SK-N-SH (cell line): ENCODE results near the gene SLC17A9. TPM values are rescaled to one million over a fixed set of nuclear protein-coding genes. Genes with fewer than 3 reads are reported as not detected.

Source experiments
- CTCF ChIA-PET: fragments of 300-600, 350-600 bp; formaldehyde crosslinking; extraction: SDS; loops from one replicate; lab custom pipeline; 2021; lab: Yijun Ruan, JAX
- POLR2A ChIA-PET: fragments of 350-600 bp; sonication (Branson Sonifier 250); formaldehyde crosslinking; extraction: SDS; loops from one replicate; lab custom pipeline; 2020; ENCODE audit warnings: antibody characterized with exemption, inconsistent platforms; lab: Yijun Ruan, JAX
- DNase-seq: peaks from one replicate; pipeline ENCODE4 v3.0.0; 2012
- H2AFZ ChIP-seq: fragments of 200-600 bp; sonication (generic); 2 replicates; pipeline ENCODE4 v1.8.1; 2016; ENCODE audit warnings: antibody characterized with exemption, mild to moderate bottlenecking, low read depth
- H3F3A ChIP-seq: fragments of 200-600 bp; sonication (generic); replicated peaks from 2 replicates; pipeline ENCODE3; 2016; ENCODE audit warnings: antibody characterized with exemption, mild to moderate bottlenecking; ENCODE audit not compliant: insufficient read depth
- H3K27ac ChIP-seq, 2 experiments: fragments of 200-500 bp in 1 of 2; fragments of 200-600 bp in 1 of 2; sonication (Bioruptor generic) in 1 of 2; sonication (generic), shearing (Covaris generic) in 1 of 2; 2 replicates each; pipeline versions ENCODE4 v1.5.1 to v1.6.1; 2014 to 2016; ENCODE audit warnings: low read depth in 2 of 2, inconsistent platforms in 1 of 2, low read length in 1 of 2, mild to moderate bottlenecking in 1 of 2, mixed read lengths in 1 of 2
- H3K27me3 ChIP-seq: fragments of 200-600 bp; sonication (generic), shearing (Covaris generic); 2 replicates; pipeline ENCODE4 v1.6.1; 2016; ENCODE audit warnings: mixed run types; ENCODE audit not compliant: insufficient read depth
- H3K36me3 ChIP-seq, 2 experiments: fragments of 200-500 bp in 1 of 2; fragments of 200-600 bp in 1 of 2; sonication (Bioruptor generic) in 1 of 2; sonication (generic) in 1 of 2; replicated peaks in 1 of 2; 2 replicates each; pipeline versions ENCODE3 to v1.5.1; 2014 to 2016; ENCODE audit warnings: low read length in 1 of 2, mild to moderate bottlenecking in 1 of 2; ENCODE audit not compliant: insufficient read depth in 2 of 2, control insufficient read depth in 1 of 2
- H3K4me1 ChIP-seq, 2 experiments: fragments of 200-500 bp in 1 of 2; fragments of 200-600 bp in 1 of 2; sonication (Bioruptor generic) in 1 of 2; sonication (generic), shearing (Covaris generic) in 1 of 2; 2 replicates each; pipeline versions ENCODE4 v1.5.1 to v1.6.1; 2014 to 2016; ENCODE audit warnings: low read depth in 1 of 2, low read length in 1 of 2, mixed run types in 1 of 2; ENCODE audit not compliant: insufficient read depth in 2 of 2, control insufficient read depth in 1 of 2
- H3K4me2 ChIP-seq: fragments of 200-600 bp; sonication (generic), shearing (Covaris generic); 2 replicates; pipeline ENCODE4 v1.6.1; 2017; ENCODE audit warnings: mixed run types
- H3K4me3 ChIP-seq, 2 experiments: fragments of 200-500 bp in 1 of 2; fragments of 200-600 bp in 1 of 2; sonication (Bioruptor generic) in 1 of 2; sonication (generic), shearing (Covaris generic) in 1 of 2; 2 replicates each; pipeline versions ENCODE4 v1.5.1 to v1.8.1; 2014 to 2016; ENCODE audit warnings: low read depth in 2 of 2, inconsistent platforms in 1 of 2, low read length in 1 of 2, mild to moderate bottlenecking in 1 of 2, mixed read lengths in 1 of 2, moderate library complexity in 1 of 2
- H3K79me2 ChIP-seq: fragments of 200-600 bp; sonication (generic); 2 replicates; pipeline ENCODE4 v1.8.1; 2017; ENCODE audit warnings: mild to moderate bottlenecking; ENCODE audit not compliant: insufficient read depth
- H3K9ac ChIP-seq: fragments of 200-600 bp; sonication (generic); 2 replicates; pipeline ENCODE4 v1.6.1; 2017; ENCODE audit warnings: mixed run types
- H3K9me2 ChIP-seq: fragments of 200-600 bp; sonication (generic); 2 replicates; pipeline ENCODE4 v1.6.1; 2017; ENCODE audit warnings: mixed run types
- H3K9me3 ChIP-seq: fragments of 200-600 bp; sonication (generic); 2 replicates; pipeline ENCODE4 v1.6.1; 2017; ENCODE audit warnings: mixed run types, mild to moderate bottlenecking, moderate library complexity
- H4K20me1 ChIP-seq: fragments of 200-600 bp; sonication (generic); 2 replicates; pipeline ENCODE4 v1.6.1; 2017; ENCODE audit warnings: mild to moderate bottlenecking, mixed run types; ENCODE audit not compliant: insufficient read depth
- CHD2 ChIP-seq: fragments of 150-350 bp; IDR thresholded peaks from 2 replicates; pipeline ENCODE4 v1.6.1; 2018; ENCODE audit warnings: low read length; ENCODE audit not compliant: partially characterized antibody
- ELF1 ChIP-seq: IDR thresholded peaks from 2 replicates; pipeline ENCODE4 v1.4.0; 2012
- EZH2phosphoT487 ChIP-seq: fragments of 200-600 bp; sonication (generic); IDR thresholded peaks from 2 replicates; pipeline ENCODE4 v1.6.1; 2017; ENCODE audit warnings: low read depth, mixed run types, mild to moderate bottlenecking, antibody characterized with exemption, moderate library complexity, borderline replicate concordance
- FOSL2 ChIP-seq: IDR thresholded peaks from 2 replicates; pipeline ENCODE4 v1.4.0; 2012; ENCODE audit warnings: low read depth, mild to moderate bottlenecking, moderate library complexity, borderline replicate concordance
- FOXM1 ChIP-seq: IDR thresholded peaks from 2 replicates; pipeline ENCODE4 v1.4.0; 2012; ENCODE audit warnings: low read depth, mild to moderate bottlenecking
- IRF3 ChIP-seq: fragments of 150-350 bp; IDR thresholded peaks from 2 replicates; pipeline ENCODE4 v1.6.1; 2016; ENCODE audit warnings: mild to moderate bottlenecking, low read depth, low read length
- JUND ChIP-seq: IDR thresholded peaks from 2 replicates; pipeline ENCODE4 v1.4.0; 2012
- MEF2A ChIP-seq: IDR thresholded peaks from 2 replicates; pipeline ENCODE4 v1.4.0; 2012; ENCODE audit warnings: low read depth, borderline replicate concordance
- NFIC ChIP-seq: IDR thresholded peaks from 2 replicates; pipeline ENCODE4 v1.4.0; 2012; ENCODE audit warnings: borderline replicate concordance
- NRF1 ChIP-seq: IDR thresholded peaks from 2 replicates; pipeline ENCODE4 v1.6.1; 2012; ENCODE audit warnings: low read depth, mild to moderate bottlenecking, low read length
- POLR2AphosphoS5 ChIP-seq: IDR thresholded peaks from 2 replicates; pipeline ENCODE4 v1.6.1; 2012; ENCODE audit warnings: low read depth, low read length
- RAD21 ChIP-seq: IDR thresholded peaks from 2 replicates; pipeline ENCODE4 v1.6.1; 2012; ENCODE audit warnings: mild to moderate bottlenecking, low read length
- RFX5 ChIP-seq: IDR thresholded peaks from 2 replicates; pipeline ENCODE4 v1.6.1; 2012; ENCODE audit warnings: mild to moderate bottlenecking, improper control_type of control experiment, low read length
- SMC3 ChIP-seq: IDR thresholded peaks from 2 replicates; pipeline ENCODE4 v1.6.1; 2012; ENCODE audit warnings: low read depth, low read length, improper control_type of control experiment
- TAF1 ChIP-seq: IDR thresholded peaks from 2 replicates; pipeline ENCODE4 v1.6.1; 2012; ENCODE audit warnings: low read depth, mild to moderate bottlenecking, low read length, moderate library complexity, borderline replicate concordance
- USF2 ChIP-seq: fragments of 150-350 bp; IDR thresholded peaks from 2 replicates; pipeline ENCODE4 v1.6.1; 2017; ENCODE audit warnings: antibody characterized with exemption, low read length, low read depth, borderline replicate concordance
- WGBS: methylation state at CpG from one replicate; pipeline ENCODE4 v1.1.6; 2017; ENCODE audit warnings: low lambda C conversion rate; 5-methylcytosine and 5-hydroxymethylcytosine counted together
- polyA plus RNA-seq, 3 experiments: library from polyadenylated mRNA; depleted of rRNA; stranded (reverse); fragments of >200 nt; gene quantifications; 2 replicates each; pipeline ENCODE4 v1.2.3, GENCODE V29; 2012
- TF ChIP-seq, protein P1 (sequence below): IDR thresholded peaks from 2 replicates; pipeline ENCODE4 v1.6.1; 2012; ENCODE audit warnings: mild to moderate bottlenecking, low read depth, low read length, moderate library complexity
- TF ChIP-seq, protein P2 (sequence below): IDR thresholded peaks from 2 replicates; pipeline ENCODE4; 2012
- TF ChIP-seq, protein P3 (sequence below): IDR thresholded peaks from 2 replicates; pipeline ENCODE4 v1.4.0; 2012; ENCODE audit warnings: low read depth, borderline replicate concordance

SLC17A9 gene
- polyA plus RNA-seq, 1 of the 3 experiments (the other 2 are of a cell fraction): not detected

- no peaks in the 10 kb centered on the region for H3K4me1 ChIP-seq
- no peaks in the 10 kb centered on the region for H3F3A ChIP-seq
- ChIA-PET POLR2A (no interaction called here), CTCF (interaction anchor here (5.0 kb wide), 1 partner anchor 13 kb away, joined by 30 read pairs; no protein-coding TSS in a partner anchor)
- WGBS: 48% methylated on average over 7 of the region's 11 CpGs
- no peak for DNase-seq
- no peaks in the 10 kb centered on the region for H4K20me1 ChIP-seq
- no peak overlapping the region for H2AFZ ChIP-seq
- H3K4me3 ChIP-seq: no peak overlapping the region
- no peak overlapping the region for H3K9ac ChIP-seq
- no peaks in the 10 kb centered on the region for H3K9me2 ChIP-seq
- H3K9me3 ChIP-seq: no peaks in the 10 kb centered on the region
- no peak overlapping the region for H3K27ac ChIP-seq
- H3K27me3 ChIP-seq: peaks cover 86% of the 10 kb centered on the region
- H3K79me2 ChIP-seq: no peaks in the 10 kb centered on the region
- H3K36me3 ChIP-seq: no peaks in the 10 kb centered on the region
- TF ChIP-seq JUND (no peak), FOSL2 (no peak), ELF1 (no peak), EZH2phosphoT487 (no peak), RAD21 (no peak), NRF1 (no peak), USF2 (no peak), POLR2AphosphoS5 (no peak), MEF2A (no peak), IRF3 (no peak), FOXM1 (no peak), NFIC (no peak), SMC3 (no peak), CHD2 (no peak), TAF1 (no peak), RFX5 (no peak)
- TF ChIP-seq, protein P1, sequence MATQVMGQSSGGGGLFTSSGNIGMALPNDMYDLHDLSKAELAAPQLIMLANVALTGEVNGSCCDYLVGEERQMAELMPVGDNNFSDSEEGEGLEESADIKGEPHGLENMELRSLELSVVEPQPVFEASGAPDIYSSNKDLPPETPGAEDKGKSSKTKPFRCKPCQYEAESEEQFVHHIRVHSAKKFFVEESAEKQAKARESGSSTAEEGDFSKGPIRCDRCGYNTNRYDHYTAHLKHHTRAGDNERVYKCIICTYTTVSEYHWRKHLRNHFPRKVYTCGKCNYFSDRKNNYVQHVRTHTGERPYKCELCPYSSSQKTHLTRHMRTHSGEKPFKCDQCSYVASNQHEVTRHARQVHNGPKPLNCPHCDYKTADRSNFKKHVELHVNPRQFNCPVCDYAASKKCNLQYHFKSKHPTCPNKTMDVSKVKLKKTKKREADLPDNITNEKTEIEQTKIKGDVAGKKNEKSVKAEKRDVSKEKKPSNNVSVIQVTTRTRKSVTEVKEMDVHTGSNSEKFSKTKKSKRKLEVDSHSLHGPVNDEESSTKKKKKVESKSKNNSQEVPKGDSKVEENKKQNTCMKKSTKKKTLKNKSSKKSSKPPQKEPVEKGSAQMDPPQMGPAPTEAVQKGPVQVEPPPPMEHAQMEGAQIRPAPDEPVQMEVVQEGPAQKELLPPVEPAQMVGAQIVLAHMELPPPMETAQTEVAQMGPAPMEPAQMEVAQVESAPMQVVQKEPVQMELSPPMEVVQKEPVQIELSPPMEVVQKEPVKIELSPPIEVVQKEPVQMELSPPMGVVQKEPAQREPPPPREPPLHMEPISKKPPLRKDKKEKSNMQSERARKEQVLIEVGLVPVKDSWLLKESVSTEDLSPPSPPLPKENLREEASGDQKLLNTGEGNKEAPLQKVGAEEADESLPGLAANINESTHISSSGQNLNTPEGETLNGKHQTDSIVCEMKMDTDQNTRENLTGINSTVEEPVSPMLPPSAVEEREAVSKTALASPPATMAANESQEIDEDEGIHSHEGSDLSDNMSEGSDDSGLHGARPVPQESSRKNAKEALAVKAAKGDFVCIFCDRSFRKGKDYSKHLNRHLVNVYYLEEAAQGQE: no peak
- TF ChIP-seq, protein P2, sequence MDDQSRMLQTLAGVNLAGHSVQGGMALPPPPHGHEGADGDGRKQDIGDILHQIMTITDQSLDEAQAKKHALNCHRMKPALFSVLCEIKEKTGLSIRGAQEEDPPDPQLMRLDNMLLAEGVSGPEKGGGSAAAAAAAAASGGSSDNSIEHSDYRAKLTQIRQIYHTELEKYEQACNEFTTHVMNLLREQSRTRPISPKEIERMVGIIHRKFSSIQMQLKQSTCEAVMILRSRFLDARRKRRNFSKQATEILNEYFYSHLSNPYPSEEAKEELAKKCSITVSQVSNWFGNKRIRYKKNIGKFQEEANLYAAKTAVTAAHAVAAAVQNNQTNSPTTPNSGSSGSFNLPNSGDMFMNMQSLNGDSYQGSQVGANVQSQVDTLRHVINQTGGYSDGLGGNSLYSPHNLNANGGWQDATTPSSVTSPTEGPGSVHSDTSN: no peak
- TF ChIP-seq, protein P3, sequence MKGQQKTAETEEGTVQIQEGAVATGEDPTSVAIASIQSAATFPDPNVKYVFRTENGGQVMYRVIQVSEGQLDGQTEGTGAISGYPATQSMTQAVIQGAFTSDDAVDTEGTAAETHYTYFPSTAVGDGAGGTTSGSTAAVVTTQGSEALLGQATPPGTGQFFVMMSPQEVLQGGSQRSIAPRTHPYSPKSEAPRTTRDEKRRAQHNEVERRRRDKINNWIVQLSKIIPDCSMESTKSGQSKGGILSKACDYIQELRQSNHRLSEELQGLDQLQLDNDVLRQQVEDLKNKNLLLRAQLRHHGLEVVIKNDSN: no peak
- TF ChIP-seq, all 33 proteins: peak for 0
- no peak overlapping the region for H3K4me2 ChIP-seq
Observed at GRCh38 chr20:62995481-62995880, 43.0 kb downstream of the SLC17A9 start.
